PC-3 (cell line): ENCODE measurements around the gene CDH22.

Experiments
- CTCF ChIP-seq: fragments of 300-600 bp; sonication (generic); conservative IDR thresholded peaks from 2 replicates; pipeline ENCODE4 v1.5.1; 2017; ENCODE audit warnings: antibody characterized with exemption, low read depth, mild to moderate bottlenecking, low read length
- EZH2 ChIP-seq: fragments of 300-600 bp; sonication (generic); IDR thresholded peaks from one replicate; pipeline ENCODE4 v1.6.1; 2017; ENCODE audit warnings: antibody characterized with exemption, mild to moderate bottlenecking, low read length; ENCODE audit not compliant: unreplicated experiment
- EZH2phosphoT487 ChIP-seq: fragments of 300-600 bp; sonication (generic); IDR thresholded peaks from 2 replicates; pipeline ENCODE4 v1.6.1; 2018; ENCODE audit warnings: mild to moderate bottlenecking, antibody characterized with exemption, low read length, borderline replicate concordance

DNA sequence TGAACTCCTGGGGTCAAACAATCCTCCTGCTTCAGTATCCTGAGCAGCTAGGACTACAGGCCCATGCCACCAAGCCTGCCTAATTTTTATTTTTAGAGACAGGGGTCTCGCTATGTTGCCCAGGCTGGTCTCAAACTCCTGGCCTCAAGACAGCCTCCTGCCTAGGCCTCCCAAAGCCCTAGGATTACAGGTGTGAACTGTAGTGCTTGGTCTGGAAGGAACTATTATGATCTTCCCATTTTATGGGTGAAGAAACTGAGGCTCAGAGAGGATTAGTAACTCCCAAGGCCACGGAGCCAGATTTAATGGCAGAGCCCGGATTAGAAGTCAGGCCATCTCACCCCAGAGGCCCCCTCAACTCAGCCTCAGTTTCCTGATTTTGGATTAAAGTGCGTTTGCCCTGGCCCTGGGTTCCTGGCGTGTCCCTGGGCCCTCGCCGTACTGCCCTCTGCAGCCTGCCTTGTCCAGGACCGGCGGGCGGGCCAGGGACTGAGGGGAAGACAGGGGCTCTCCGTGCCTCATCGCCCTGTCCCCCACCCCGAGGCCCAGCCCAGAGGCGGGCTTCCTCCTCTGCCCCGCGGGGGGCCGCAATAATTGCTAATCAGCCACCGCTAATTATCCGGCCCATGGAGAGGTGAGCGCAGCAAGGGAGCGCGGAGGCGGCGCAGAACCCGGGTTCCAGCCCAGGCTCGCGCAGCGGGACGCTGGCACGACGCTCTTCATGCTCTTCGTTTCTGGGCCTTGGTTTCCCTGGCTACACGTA, 155.3 kb downstream of the CDH22 start:
- no peak for TF ChIP-seq CTCF
- TF ChIP-seq EZH2 = no peak
- no peak for TF ChIP-seq EZH2phosphoT487
